Astrocyte of the spinal cord (primary cell): ENCODE data around the gene PRL.

Source experiments
- DNase-seq: peaks from one replicate; pipeline ENCODE4 v3.0.0; 2011; ENCODE audit warnings: low read depth, low spot score
- H3K4me3 ChIP-seq: 2 replicates; pipeline ENCODE4 v1.5.1; 2011; ENCODE audit warnings: low read depth, mild to moderate bottlenecking, low read length, moderate library complexity
- in situ Hi-C: cut with HindIII; loops from 2 replicates; pipeline ENCODE4 v1.10.0; 2017; ENCODE audit warnings: low sequenced_read_pairs
- TF ChIP-seq, protein P1 (sequence below): IDR thresholded peaks from 2 replicates; pipeline ENCODE4 v1.5.1; 2012; ENCODE audit warnings: low read depth, mild to moderate bottlenecking, low read length, inconsistent platforms

The PRL gene

DNA sequence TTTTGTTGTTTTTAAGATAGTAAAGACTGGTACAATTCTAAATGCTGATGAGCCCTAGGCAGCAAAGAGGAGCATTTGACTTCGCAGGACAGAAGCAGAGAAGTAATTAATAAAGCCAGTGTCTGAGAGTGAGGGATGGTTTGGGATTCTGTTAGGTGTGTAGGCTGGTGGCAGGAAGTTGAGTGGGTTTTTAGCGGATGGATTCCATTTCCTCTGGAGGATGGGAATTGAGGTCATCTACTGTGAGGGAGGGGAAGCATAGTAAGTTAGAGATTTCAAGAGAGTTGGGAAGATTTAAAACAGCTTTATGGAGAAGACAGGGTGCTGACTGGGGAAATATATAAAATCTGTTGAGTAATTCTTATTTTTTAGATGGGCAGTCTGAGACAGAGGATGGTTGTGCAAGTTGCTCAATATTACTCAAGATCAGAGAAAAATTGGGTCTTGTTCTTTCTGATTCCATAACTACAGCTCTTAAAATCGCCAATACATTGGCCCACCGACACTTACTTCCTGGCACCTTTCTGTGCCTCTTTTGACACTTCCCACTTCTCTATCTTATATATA is 48.8 kb downstream of the PRL start:
- no peak overlapping the region for H3K4me3 ChIP-seq
- no peak for DNase-seq
- in situ Hi-C loops: no loop called here
- TF ChIP-seq, protein P1, sequence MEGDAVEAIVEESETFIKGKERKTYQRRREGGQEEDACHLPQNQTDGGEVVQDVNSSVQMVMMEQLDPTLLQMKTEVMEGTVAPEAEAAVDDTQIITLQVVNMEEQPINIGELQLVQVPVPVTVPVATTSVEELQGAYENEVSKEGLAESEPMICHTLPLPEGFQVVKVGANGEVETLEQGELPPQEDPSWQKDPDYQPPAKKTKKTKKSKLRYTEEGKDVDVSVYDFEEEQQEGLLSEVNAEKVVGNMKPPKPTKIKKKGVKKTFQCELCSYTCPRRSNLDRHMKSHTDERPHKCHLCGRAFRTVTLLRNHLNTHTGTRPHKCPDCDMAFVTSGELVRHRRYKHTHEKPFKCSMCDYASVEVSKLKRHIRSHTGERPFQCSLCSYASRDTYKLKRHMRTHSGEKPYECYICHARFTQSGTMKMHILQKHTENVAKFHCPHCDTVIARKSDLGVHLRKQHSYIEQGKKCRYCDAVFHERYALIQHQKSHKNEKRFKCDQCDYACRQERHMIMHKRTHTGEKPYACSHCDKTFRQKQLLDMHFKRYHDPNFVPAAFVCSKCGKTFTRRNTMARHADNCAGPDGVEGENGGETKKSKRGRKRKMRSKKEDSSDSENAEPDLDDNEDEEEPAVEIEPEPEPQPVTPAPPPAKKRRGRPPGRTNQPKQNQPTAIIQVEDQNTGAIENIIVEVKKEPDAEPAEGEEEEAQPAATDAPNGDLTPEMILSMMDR: no peak

DNA sequence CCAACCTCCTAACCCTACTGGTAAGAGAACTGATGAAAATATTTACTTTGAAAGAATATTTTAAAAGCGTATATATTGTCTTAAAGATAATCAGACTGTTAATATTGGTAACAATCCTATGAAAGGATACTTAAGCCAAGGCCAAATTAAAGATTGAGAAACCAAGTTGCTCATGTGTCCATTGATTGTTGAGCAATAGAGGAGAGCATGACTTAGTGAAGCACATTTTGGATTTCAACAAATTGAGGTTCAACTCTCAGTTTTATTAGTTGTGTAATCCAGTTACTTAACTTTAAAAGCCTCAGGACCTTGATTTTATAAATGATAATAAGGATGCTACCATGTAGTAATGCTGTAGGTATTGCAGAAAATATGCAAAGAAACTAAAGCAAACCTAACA is 56.8 kb downstream of the PRL start:
- DNase-seq: no peak
- TF ChIP-seq, protein P1: no peak
- in situ Hi-C loops: no loop called here
- no peak overlapping the region for H3K4me3 ChIP-seq

DNA sequence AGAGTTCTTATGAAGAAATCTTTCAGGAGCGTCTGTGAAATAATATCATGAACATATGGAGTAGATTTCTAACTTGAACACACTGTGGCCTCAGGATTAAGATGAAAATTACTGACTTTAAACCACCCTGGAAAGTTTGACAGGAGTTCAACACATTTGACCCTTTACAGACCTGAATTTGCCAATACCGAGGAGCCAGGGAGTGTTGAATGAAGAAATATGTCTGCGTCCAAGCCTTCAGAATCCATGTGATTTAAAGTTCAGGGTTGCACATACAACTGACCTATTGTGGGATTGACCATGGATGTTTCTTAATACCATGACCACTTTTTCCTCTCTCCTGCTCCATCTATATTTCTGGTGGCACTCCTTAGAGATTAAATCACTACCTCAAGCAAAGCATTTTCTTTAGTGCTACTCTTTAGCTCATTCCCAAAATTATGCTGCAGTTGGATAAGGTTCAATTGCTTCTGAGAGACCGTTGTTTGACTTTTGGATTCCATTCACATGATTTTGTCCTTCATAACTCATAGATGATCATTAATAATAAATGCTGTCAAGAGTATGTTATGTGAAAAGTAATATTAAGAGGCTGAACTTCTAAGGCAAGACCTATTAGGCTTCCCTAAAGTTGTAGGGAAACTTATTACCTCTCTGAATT is 57.4 kb downstream of the PRL start:
- in situ Hi-C loops: no loop called here
- H3K4me3 ChIP-seq: no peak overlapping the region
- TF ChIP-seq, protein P1: no peak
- DNase-seq: no peak

DNA sequence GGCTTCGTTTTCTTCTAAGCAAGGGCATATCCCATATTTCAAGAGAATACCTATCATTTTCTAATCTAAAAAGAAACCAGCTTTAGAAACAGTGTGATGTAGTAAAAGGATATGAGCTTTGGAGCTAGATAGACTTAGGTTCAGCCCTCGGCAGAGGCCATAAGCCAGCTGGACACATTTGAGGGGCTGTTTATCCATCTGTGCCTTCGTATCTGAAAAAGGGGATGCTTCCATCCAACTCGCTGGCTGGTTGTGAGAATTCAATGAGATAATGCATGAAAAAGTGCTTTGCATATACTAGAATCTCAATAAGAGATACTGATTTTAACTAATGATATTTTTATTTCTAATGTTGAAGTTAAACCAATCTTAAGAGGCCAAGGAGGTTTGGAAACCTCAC is 58.0 kb downstream of the PRL start:
- in situ Hi-C loops: no loop called here
- TF ChIP-seq, protein P1: no peak
- no peak for DNase-seq
- no peak overlapping the region for H3K4me3 ChIP-seq

DNA sequence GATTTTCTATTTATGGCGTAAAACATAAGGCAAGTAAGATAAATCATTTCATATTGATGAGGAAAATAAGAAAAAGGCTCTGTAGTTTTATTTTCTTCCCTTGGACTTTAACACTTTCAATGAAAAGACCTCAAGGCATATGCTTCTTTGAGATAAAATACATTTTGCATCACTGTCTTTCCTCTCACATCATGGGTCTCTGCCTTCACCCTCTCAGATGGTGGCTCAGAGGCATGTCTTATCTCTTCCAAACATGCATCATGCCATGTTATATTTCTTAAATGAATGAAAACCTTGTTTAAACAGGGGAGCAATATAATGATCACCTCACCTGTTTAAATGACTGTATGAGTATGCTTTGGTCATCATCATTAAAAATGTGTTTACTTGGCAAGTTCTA is 59.3 kb downstream of the PRL start:
- in situ Hi-C loops: no loop called here
- no peak overlapping the region for H3K4me3 ChIP-seq
- no peak for DNase-seq
- TF ChIP-seq, protein P1: no peak
